HepG2 (cell line): ENCODE results near the gene GAS2L2. TPM values are rescaled to one million over a fixed set of nuclear protein-coding genes. Genes with fewer than 3 reads are reported as not detected.

Source experiments
- ATAC-seq: fragments of 200-7000 bp; cut with Tn5 transposase; 3 replicates; pipeline ENCODE4 v1.9.1; 2020; ENCODE audit warnings: mild to moderate bottlenecking, moderate library complexity
- BruUV-seq: library from RNA; stranded (reverse); fragments of 400-500 nt; replicated peaks from 2 replicates; lab custom pipeline; 2021; lab: Mats Ljungman, UMichigan
- CTCF ChIA-PET: fragments of 300-600 bp; formaldehyde crosslinking; extraction: SDS; loops from one replicate; lab custom pipeline; 2021; ENCODE audit warnings: low total read pairs, inconsistent platforms, low intra/inter-chr PET ratio; lab: Yijun Ruan, JAX
- POLR2A ChIA-PET: fragments of 350-600 bp; sonication (Branson Sonifier 250); formaldehyde crosslinking; loops from one replicate; lab custom pipeline; 2020; ENCODE audit warnings: antibody characterized with exemption, inconsistent platforms; lab: Yijun Ruan, JAX
- DNase-seq: peaks from one replicate; pipeline ENCODE4 v3.0.0-alpha.2; 2015; ENCODE audit warnings: low spot score
- FAIRE-seq: peaks from 3 replicates; lab custom pipeline; 2011; peaks lifted over from hg19 to GRCh38; lab: Jason Lieb, UNC
- H2AFZ ChIP-seq: one replicate; pipeline ENCODE4 v1.6.1; 2011; ENCODE audit warnings: low read length, inconsistent platforms
- H3K27ac ChIP-seq: fragments of 300-600 bp; 3 replicates; pipeline ENCODE4 v1.8.0; 2011; ENCODE audit warnings: mixed run types, mild to moderate bottlenecking, mixed read lengths, low read length, inconsistent platforms; ENCODE audit not compliant: insufficient read depth; ENCODE audit errors: extremely low read length
- H3K27me3 ChIP-seq, 2 experiments: fragments of 200-600 bp in 1 of 2; 2 replicates in 1 of 2; 3 replicates in 1 of 2; pipeline versions ENCODE4 v1.6.0 to v1.8.0; 2011; ENCODE audit warnings: low read length in 2 of 2, mild to moderate bottlenecking in 2 of 2, moderate library complexity in 2 of 2, inconsistent platforms in 1 of 2; ENCODE audit not compliant: insufficient read depth in 2 of 2, control insufficient read depth in 1 of 2
- H3K36me3 ChIP-seq, 2 experiments: fragments of 200-600 bp in 1 of 2; replicated peaks in 1 of 2; 2 replicates in 1 of 2; 3 replicates in 1 of 2; pipeline versions ENCODE4 v1.5.1 to v1.8.0; 2011; ENCODE audit warnings: low read length in 2 of 2, inconsistent platforms in 1 of 2; ENCODE audit not compliant: insufficient read depth in 2 of 2, control insufficient read depth in 1 of 2
- H3K4me1 ChIP-seq: 2 replicates; pipeline ENCODE4 v1.5.1; 2012; ENCODE audit warnings: low read length, inconsistent platforms; ENCODE audit not compliant: insufficient read depth
- H3K4me2 ChIP-seq: 2 replicates; pipeline ENCODE4 v1.6.0; 2011; ENCODE audit warnings: low read depth, low read length, inconsistent platforms
- H3K4me3 ChIP-seq, 3 experiments: fragments of 200-600 bp in 1 of 3; sonication (generic), shearing (Covaris generic) in 1 of 3; replicated peaks in 1 of 3; 2 replicates each; pipeline ENCODE4 v1.5.1; 2011 to 2016; ENCODE audit warnings: low read length in 3 of 3, inconsistent platforms in 2 of 3, low read depth in 2 of 3, mild to moderate bottlenecking in 2 of 3, control low read depth in 1 of 3, mixed read lengths in 1 of 3; ENCODE audit not compliant: insufficient read depth in 1 of 3
- H3K79me2 ChIP-seq: one replicate; pipeline ENCODE4 v1.6.1; 2011; ENCODE audit warnings: low read length, inconsistent platforms; ENCODE audit not compliant: insufficient read depth
- H3K9ac ChIP-seq: 2 replicates; pipeline ENCODE4 v1.6.0; 2011; ENCODE audit warnings: mild to moderate bottlenecking, low read depth, low read length, inconsistent platforms; ENCODE audit not compliant: insufficient read depth
- H3K9me3 ChIP-seq: 2 replicates; pipeline ENCODE4 v1.5.1; 2012; ENCODE audit warnings: mild to moderate bottlenecking, low read length
- H4K20me1 ChIP-seq: 2 replicates; pipeline ENCODE4 v1.6.0; 2011; ENCODE audit warnings: inconsistent platforms, mild to moderate bottlenecking, low read length, moderate library complexity; ENCODE audit not compliant: insufficient read depth
- CBX1 ChIP-seq: IDR thresholded peaks from one replicate; pipeline ENCODE4 v1.6.1; 2016; ENCODE audit warnings: antibody characterized with exemption, low read depth
- FOSL1 ChIP-seq: sonication (generic); formaldehyde crosslinking; IDR thresholded peaks from 2 replicates; pipeline ENCODE4 v1.9.0; 2021; ENCODE audit warnings: missing genetic modification reagents, borderline replicate concordance
- GTF2F1 ChIP-seq: fragments of 150-350 bp; IDR thresholded peaks from 2 replicates; pipeline ENCODE4 v1.6.1; 2014; ENCODE audit warnings: low read length
- HOXA7 ChIP-seq: sonication (generic); formaldehyde crosslinking; IDR thresholded peaks from 2 replicates; pipeline ENCODE4 v1.8.1; 2022; ENCODE audit warnings: mild to moderate bottlenecking, missing genetic modification reagents, moderate library complexity
- ISX ChIP-seq: sonication (generic); formaldehyde crosslinking; conservative IDR thresholded peaks from 2 replicates; pipeline ENCODE4 v1.5.0; 2020; ENCODE audit warnings: missing genetic modification reagents
- NFKBIZ ChIP-seq: IDR thresholded peaks from 2 replicates; pipeline ENCODE4 v1.6.1; 2018; ENCODE audit warnings: missing genetic modification reagents, missing compliant biosample characterization
- RAD51 ChIP-seq: fragments of 450-650 bp; IDR thresholded peaks from 2 replicates; pipeline ENCODE4 v1.6.1; 2016; ENCODE audit warnings: borderline replicate concordance
- RFX1 ChIP-seq: fragments of 450-650 bp; IDR thresholded peaks from 2 replicates; pipeline ENCODE4 v1.6.1; 2017
- SP2 ChIP-seq: sonication (generic); formaldehyde crosslinking; IDR thresholded peaks from 2 replicates; pipeline ENCODE4 v1.5.1; 2020; ENCODE audit warnings: mild to moderate bottlenecking, missing genetic modification reagents
- TBX2 ChIP-seq: sonication (generic); formaldehyde crosslinking; IDR thresholded peaks from 2 replicates; pipeline ENCODE4 v1.5.0; 2020; ENCODE audit warnings: missing genetic modification reagents, mild to moderate bottlenecking, borderline replicate concordance
- THYN1 ChIP-seq: sonication (generic); formaldehyde crosslinking; IDR thresholded peaks from 2 replicates; pipeline ENCODE4 v1.8.1; 2023; ENCODE audit warnings: low read depth, mild to moderate bottlenecking, moderate library complexity, missing genetic modification reagents, borderline replicate concordance
- YEATS2 ChIP-seq: sonication (generic); formaldehyde crosslinking; IDR thresholded peaks from 2 replicates; pipeline ENCODE4 v1.4.0; 2020; ENCODE audit warnings: missing genetic modification reagents, borderline replicate concordance
- ZNF607 ChIP-seq: sonication (generic); formaldehyde crosslinking; IDR thresholded peaks from 2 replicates; pipeline ENCODE4 v1.5.1; 2020; ENCODE audit warnings: missing genetic modification reagents, mild to moderate bottlenecking, borderline replicate concordance
- ZNF724P ChIP-seq: sonication (generic); formaldehyde crosslinking; IDR thresholded peaks from 2 replicates; pipeline ENCODE4 v1.8.0; 2022; ENCODE audit warnings: missing genetic modification reagents, borderline replicate concordance
- ZNF780A ChIP-seq: sonication (generic); formaldehyde crosslinking; IDR thresholded peaks from 2 replicates; pipeline ENCODE4 v1.8.0; 2022; ENCODE audit warnings: mild to moderate bottlenecking, missing genetic modification reagents, moderate library complexity
- WGBS: methylation state at CpG from one replicate; pipeline ENCODE4 v1.1.6; 2017; ENCODE audit warnings: low lambda C conversion rate; 5-methylcytosine and 5-hydroxymethylcytosine counted together
- in situ Hi-C: cut with HindIII; loops from 2 replicates; pipeline ENCODE4 v1.10.0; 2017; ENCODE audit warnings: low pct_unique_long_range_greater_than_20kb; ENCODE audit not compliant: extremely low pct_ligation_motif_present
- intact Hi-C: fragments of 100-400 bp; cut with micrococcal nuclease; formaldehyde crosslinking; loops from one replicate; pipeline ENCODE4 v1.10.0; 2022; ENCODE audit not compliant: unreplicated experiment
- polyA plus RNA-seq, 8 experiments: library from polyadenylated mRNA; depleted of rRNA in 3 of 8; stranded (reverse) in 7 of 8; unstranded in 1 of 8; fragments of >200 nt; fragmentation: Illumina TruSeq in 4 of 8; extraction: Trizol in 4 of 8; gene quantifications; 2 replicates each; pipeline versions ENCODE4 v1.2.1 to v1.2.3, GENCODE V29; 2011 to 2016; ENCODE audit warnings: low read depth in 4 of 8, missing spikeins in 1 of 8, mixed read lengths in 1 of 8; ENCODE audit not compliant: insufficient read depth in 1 of 8
- total RNA-seq, 5 experiments: library from RNA; depleted of rRNA; stranded (reverse); fragments of >200 nt; fragmentation: Illumina TruSeq; extraction: Trizol; gene quantifications; 2 replicates each; pipeline ENCODE4 v1.2.3, GENCODE V29; 2016; ENCODE audit warnings: low read depth in 1 of 5
- TF ChIP-seq, protein P1 (sequence below): sonication (generic); formaldehyde crosslinking; IDR thresholded peaks from 2 replicates; pipeline ENCODE4 v1.9.0; 2022; ENCODE audit warnings: missing genetic modification reagents, mild to moderate bottlenecking, borderline replicate concordance
- TF ChIP-seq, protein P2 (sequence below): IDR thresholded peaks from 2 replicates; pipeline ENCODE4 v1.6.1; 2016; ENCODE audit warnings: missing compliant biosample characterization, missing genetic modification reagents, borderline replicate concordance
- TF ChIP-seq, protein P3 (sequence below), 2 experiments: sonication (generic) in 1 of 2; formaldehyde crosslinking in 1 of 2; IDR thresholded peaks; 2 replicates each; pipeline versions ENCODE4 v1.6.1 to v1.9.0; 2014 to 2022; ENCODE audit warnings: antibody characterized with exemption in 1 of 2, borderline replicate concordance in 1 of 2, inconsistent platforms in 1 of 2, low read depth in 1 of 2, missing genetic modification reagents in 1 of 2

Gene GAS2L2
- total and polyA plus RNA-seq, 2 of the 13 experiments (the other 11 are each of a cell fraction or from before 2014, with no cell fraction given): not detected

DNA sequence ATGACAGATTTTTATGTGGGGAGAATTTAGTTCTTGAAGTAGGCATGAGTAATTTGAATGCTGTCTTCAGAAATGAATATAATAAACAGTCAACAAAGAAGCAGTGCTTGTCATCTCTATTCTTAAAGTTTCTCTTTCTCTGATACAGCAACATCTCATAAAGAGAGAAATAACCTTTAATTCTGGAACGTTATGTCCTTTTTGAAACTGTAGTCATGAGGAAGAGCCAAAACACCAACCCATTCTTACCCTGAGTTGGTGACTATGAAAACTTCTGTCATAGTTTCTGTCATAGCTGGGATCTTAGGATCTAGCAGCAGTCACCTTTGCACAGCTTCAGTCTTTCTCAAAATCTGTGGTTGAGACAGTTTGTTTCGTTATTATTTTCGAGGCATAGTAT lies 36.9 kb downstream of the GAS2L2 start:
- CTCF ChIA-PET: no interaction called here
- Histone ChIP-seq H3K9ac (no peak overlapping the region), H3K4me2 (no peak overlapping the region), H3K4me3 (no peak overlapping the region), H3K79me2 (no peaks in the 10 kb centered on the region), H3K36me3 (peaks cover 5 to 27% of the 10 kb centered on the region in 2 experiments; a peak in 4 of 5 replicates), H3K4me1 (peaks cover 16% of the 10 kb centered on the region), H3K27ac (no peak overlapping the region), H4K20me1 (no peaks in the 10 kb centered on the region), H3K27me3 (no peaks in the 10 kb centered on the region), H3K9me3 (no peaks in the 10 kb centered on the region), H2AFZ (no peak overlapping the region)
- no peak for DNase-seq
- intact Hi-C loops: no loop called here
- 100% methylated on average over 3 of the region's 3 CpGs for WGBS
- no peak for FAIRE-seq
- POLR2A ChIA-PET: no interaction called here
- no peak for ATAC-seq
- in situ Hi-C loops: loop anchor here (25.0 kb wide), 1 partner anchor 96 kb away; the partner anchor contains the start of gene TAF15
- no TSS peak for BruUV-seq
- TF ChIP-seq RFX1 (no peak), THYN1 (CRISPR knock-in tag) (no peak), HOXA7 (CRISPR knock-in tag) (no peak), ZNF607 (no peak), TBX2 (no peak), YEATS2 (CRISPR knock-in tag) (no peak), ZNF780A (CRISPR knock-in tag) (no peak), SP2 (CRISPR knock-in tag) (no peak), FOSL1 (CRISPR knock-in tag) (no peak), GTF2F1 (no peak), ISX (CRISPR knock-in tag) (no peak), ZNF724P (no peak), CBX1 (no peak), RAD51 (no peak), NFKBIZ (CRISPR knock-in tag) (no peak)
- TF ChIP-seq, protein P1, sequence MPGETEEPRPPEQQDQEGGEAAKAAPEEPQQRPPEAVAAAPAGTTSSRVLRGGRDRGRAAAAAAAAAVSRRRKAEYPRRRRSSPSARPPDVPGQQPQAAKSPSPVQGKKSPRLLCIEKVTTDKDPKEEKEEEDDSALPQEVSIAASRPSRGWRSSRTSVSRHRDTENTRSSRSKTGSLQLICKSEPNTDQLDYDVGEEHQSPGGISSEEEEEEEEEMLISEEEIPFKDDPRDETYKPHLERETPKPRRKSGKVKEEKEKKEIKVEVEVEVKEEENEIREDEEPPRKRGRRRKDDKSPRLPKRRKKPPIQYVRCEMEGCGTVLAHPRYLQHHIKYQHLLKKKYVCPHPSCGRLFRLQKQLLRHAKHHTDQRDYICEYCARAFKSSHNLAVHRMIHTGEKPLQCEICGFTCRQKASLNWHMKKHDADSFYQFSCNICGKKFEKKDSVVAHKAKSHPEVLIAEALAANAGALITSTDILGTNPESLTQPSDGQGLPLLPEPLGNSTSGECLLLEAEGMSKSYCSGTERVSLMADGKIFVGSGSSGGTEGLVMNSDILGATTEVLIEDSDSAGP (CRISPR knock-in tag): no peak
- TF ChIP-seq, protein P2, sequence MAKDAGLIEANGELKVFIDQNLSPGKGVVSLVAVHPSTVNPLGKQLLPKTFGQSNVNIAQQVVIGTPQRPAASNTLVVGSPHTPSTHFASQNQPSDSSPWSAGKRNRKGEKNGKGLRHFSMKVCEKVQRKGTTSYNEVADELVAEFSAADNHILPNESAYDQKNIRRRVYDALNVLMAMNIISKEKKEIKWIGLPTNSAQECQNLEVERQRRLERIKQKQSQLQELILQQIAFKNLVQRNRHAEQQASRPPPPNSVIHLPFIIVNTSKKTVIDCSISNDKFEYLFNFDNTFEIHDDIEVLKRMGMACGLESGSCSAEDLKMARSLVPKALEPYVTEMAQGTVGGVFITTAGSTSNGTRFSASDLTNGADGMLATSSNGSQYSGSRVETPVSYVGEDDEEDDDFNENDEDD (CRISPR knock-in tag): no peak
- TF ChIP-seq, protein P3, sequence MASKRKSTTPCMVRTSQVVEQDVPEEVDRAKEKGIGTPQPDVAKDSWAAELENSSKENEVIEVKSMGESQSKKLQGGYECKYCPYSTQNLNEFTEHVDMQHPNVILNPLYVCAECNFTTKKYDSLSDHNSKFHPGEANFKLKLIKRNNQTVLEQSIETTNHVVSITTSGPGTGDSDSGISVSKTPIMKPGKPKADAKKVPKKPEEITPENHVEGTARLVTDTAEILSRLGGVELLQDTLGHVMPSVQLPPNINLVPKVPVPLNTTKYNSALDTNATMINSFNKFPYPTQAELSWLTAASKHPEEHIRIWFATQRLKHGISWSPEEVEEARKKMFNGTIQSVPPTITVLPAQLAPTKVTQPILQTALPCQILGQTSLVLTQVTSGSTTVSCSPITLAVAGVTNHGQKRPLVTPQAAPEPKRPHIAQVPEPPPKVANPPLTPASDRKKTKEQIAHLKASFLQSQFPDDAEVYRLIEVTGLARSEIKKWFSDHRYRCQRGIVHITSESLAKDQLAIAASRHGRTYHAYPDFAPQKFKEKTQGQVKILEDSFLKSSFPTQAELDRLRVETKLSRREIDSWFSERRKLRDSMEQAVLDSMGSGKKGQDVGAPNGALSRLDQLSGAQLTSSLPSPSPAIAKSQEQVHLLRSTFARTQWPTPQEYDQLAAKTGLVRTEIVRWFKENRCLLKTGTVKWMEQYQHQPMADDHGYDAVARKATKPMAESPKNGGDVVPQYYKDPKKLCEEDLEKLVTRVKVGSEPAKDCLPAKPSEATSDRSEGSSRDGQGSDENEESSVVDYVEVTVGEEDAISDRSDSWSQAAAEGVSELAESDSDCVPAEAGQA (IDR thresholded peaks at IDR 0.05; ENCODE audit: low read depth): no peak
- TF ChIP-seq, protein P3 (CRISPR knock-in tag; IDR thresholded peaks at IDR 0.05; ENCODE audit: borderline replicate concordance): no peak
